Suprapubic skin (tissue), 4 donors: Measurements from ENCODE around the gene GAPVD1. TPM values are rescaled to one million over a fixed set of nuclear protein-coding genes. Genes with fewer than 3 reads are reported as not detected.
"Not testable (repeated sequence)": the region's sequence is repeated elsewhere in the genome, so short reads cannot be mapped to it uniquely, and the experiment has no call there.

ENCODE experiments used
- DNase-seq, 2 donors: peaks; one replicate each; pipeline ENCODE4 v3.0.0-alpha.2; 2019; ENCODE audit warnings: low spot score in 2 of 2
- H3K27ac ChIP-seq: fragments of 200-600 bp; sonication (generic); one replicate; pipeline ENCODE4 v1.5.1; 2019
- H3K27me3 ChIP-seq: fragments of 200-600 bp; sonication (generic); one replicate; pipeline ENCODE4 v1.5.1; 2019
- H3K36me3 ChIP-seq: fragments of 200-600 bp; sonication (generic); one replicate; pipeline ENCODE4 v1.5.1; 2019
- H3K4me1 ChIP-seq: fragments of 200-600 bp; sonication (generic); one replicate; pipeline ENCODE4 v1.5.1; 2019
- H3K4me3 ChIP-seq: fragments of 200-600 bp; sonication (generic); one replicate; pipeline ENCODE4 v1.5.1; 2019; ENCODE audit warnings: mild to moderate bottlenecking
- H3K9me3 ChIP-seq: fragments of 200-600 bp; sonication (generic); one replicate; pipeline ENCODE4 v1.5.1; 2019
- CTCF ChIP-seq, 2 donors: fragments of 200-600 bp in 1 of 2; fragments of 450-650 bp in 1 of 2; sonication (generic) in 1 of 2; IDR thresholded peaks; one replicate each; pipeline ENCODE4 v1.5.1; 2016 to 2019; ENCODE audit warnings: antibody characterized with exemption in 2 of 2, mild to moderate bottlenecking in 1 of 2, moderate library complexity in 1 of 2
- EP300 ChIP-seq: sonication (generic); formaldehyde crosslinking; IDR thresholded peaks from one replicate; pipeline ENCODE4 v1.6.1; 2017; ENCODE audit warnings: antibody characterized with exemption
- POLR2A ChIP-seq, 2 donors: fragments of 450-650 bp; IDR thresholded peaks; one replicate each; pipeline ENCODE4 v1.6.1; 2017; ENCODE audit warnings: antibody characterized with exemption in 2 of 2, mild to moderate bottlenecking in 2 of 2, moderate library complexity in 2 of 2
- POLR2AphosphoS5 ChIP-seq, 3 donors: sonication (generic); formaldehyde crosslinking; IDR thresholded peaks; one replicate each; pipeline ENCODE4 v1.6.1; 2017; ENCODE audit warnings: antibody characterized with exemption in 3 of 3
- WGBS: methylation state at CpG from one replicate; pipeline ENCODE4 v1.1.5; 2018; 5-methylcytosine and 5-hydroxymethylcytosine counted together
- total RNA-seq, 4 donors: library from RNA; depleted of rRNA; stranded (reverse); fragments of >200 nt; gene quantifications; one replicate each; pipeline ENCODE4 v1.1.0, GENCODE V29; 2016

GAPVD1 gene
- total RNA-seq, 4 donors from 2014 or later, result 49.3 to 87.5 (median 58.7) TPM

GRCh38 chr9:125233678-125234077 lies 27.9 kb upstream of the GAPVD1 start:
- TF ChIP-seq CTCF (IDR thresholded peaks at IDR 0.05) (no peak), POLR2A (IDR thresholded peaks at IDR 0.05) (no peak), EP300 (no peak), POLR2AphosphoS5 (IDR thresholded peaks at IDR 0.05) (no peak)
- DNase-seq, result no peak
- Histone ChIP-seq H3K36me3 (peaks cover 86% of the 10 kb centered on the region), H3K27ac (no peak overlapping the region), H3K27me3 (no peaks in the 10 kb centered on the region), H3K4me3 (no peak overlapping the region), H3K4me1 (peaks cover 33% of the 10 kb centered on the region), H3K9me3 (no peaks in the 10 kb centered on the region)
- 61% methylated on average over 3 of the region's 3 CpGs for WGBS

- not testable (repeated sequence) for H3K4me3 ChIP-seq, H3K27ac ChIP-seq
Measured at GRCh38 chr9:125234099-125234498, 27.5 kb upstream of the GAPVD1 start.

GRCh38 chr9:125235804-125236519 lies 25.7 kb upstream of the GAPVD1 start:
- H3K4me3 ChIP-seq, result no peak overlapping the region

More at GRCh38 chr9:125234099-125234498, 27.5 kb upstream of the GAPVD1 start:
- not testable (repeated sequence) for H3K9me3 ChIP-seq, H3K27me3 ChIP-seq, DNase-seq
- Histone ChIP-seq H3K36me3 (peaks cover 86% of the 10 kb centered on the region), H3K4me1 (peaks cover 37% of the 10 kb centered on the region)
- WGBS, result 96% methylated on average over 8 of the region's 8 CpGs

GRCh38 chr9:125236520-125237159 lies 25.0 kb upstream of the GAPVD1 start:
- not testable (repeated sequence) for DNase-seq, H3K4me3 ChIP-seq, H3K27ac ChIP-seq, H3K27me3 ChIP-seq, H3K9me3 ChIP-seq
- H3K4me1 ChIP-seq, result peaks cover 48% of the 10 kb centered on the region
- H3K36me3 ChIP-seq, result peaks cover 68% of the 10 kb centered on the region
- WGBS, result 78% methylated on average over 5 of the region's 5 CpGs

More at GRCh38 chr9:125235804-125236519, 25.7 kb upstream of the GAPVD1 start:
- TF ChIP-seq EP300, result no peak
- TF ChIP-seq POLR2AphosphoS5 (IDR thresholded peaks at IDR 0.05), result no peak
- no peak for TF ChIP-seq POLR2A (IDR thresholded peaks at IDR 0.05)
- TF ChIP-seq CTCF (IDR thresholded peaks at IDR 0.05), result no peak
- Histone ChIP-seq H3K27ac (no peak overlapping the region), H3K9me3 (no peaks in the 10 kb centered on the region), H3K36me3 (peaks cover 74% of the 10 kb centered on the region), H3K4me1 (peaks cover 48% of the 10 kb centered on the region), H3K27me3 (no peaks in the 10 kb centered on the region)
- DNase-seq, result no peak
- 46% methylated on average over 5 of the region's 5 CpGs for WGBS

GRCh38 chr9:125238127-125238914 lies 23.3 kb upstream of the GAPVD1 start:
- peaks cover 59% of the 10 kb centered on the region for H3K36me3 ChIP-seq
- TF ChIP-seq POLR2A (IDR thresholded peaks at IDR 0.05), result no peak
- no peak for DNase-seq
- H3K4me3 ChIP-seq, result peak overlapping the region; percentile 67
- H3K4me1 ChIP-seq, result peaks cover 55% of the 10 kb centered on the region
- no peaks in the 10 kb centered on the region for H3K27me3 ChIP-seq
- no peak overlapping the region for H3K27ac ChIP-seq
- no peaks in the 10 kb centered on the region for H3K9me3 ChIP-seq
- WGBS, result 79% methylated on average over 7 of the region's 7 CpGs

GRCh38 chr9:125238915-125239446 lies 22.6 kb upstream of the GAPVD1 start:
- WGBS, result 77% methylated on average over 14 of the region's 14 CpGs
- Histone ChIP-seq H3K27ac (no peak overlapping the region), H3K36me3 (peaks cover 52% of the 10 kb centered on the region), H3K9me3 (no peaks in the 10 kb centered on the region), H3K27me3 (no peaks in the 10 kb centered on the region), H3K4me1 (peaks cover 55% of the 10 kb centered on the region), H3K4me3 (peak overlapping the region; percentile 67)
- no peak for DNase-seq
- TF ChIP-seq CTCF (IDR thresholded peaks at IDR 0.05), result no peak
- TF ChIP-seq POLR2AphosphoS5 (IDR thresholded peaks at IDR 0.05), result no peak
- TF ChIP-seq EP300, result no peak
- no peak for TF ChIP-seq POLR2A (IDR thresholded peaks at IDR 0.05)
